ENCODE data around the gene CIAO2A. TPM values are rescaled to one million over a fixed set of nuclear protein-coding genes. Genes with fewer than 3 reads are reported as not detected.

Gene CIAO2A
- total and polyA plus RNA-seq, 4 donors: 124 to 404 (median 159) TPM

DNA sequence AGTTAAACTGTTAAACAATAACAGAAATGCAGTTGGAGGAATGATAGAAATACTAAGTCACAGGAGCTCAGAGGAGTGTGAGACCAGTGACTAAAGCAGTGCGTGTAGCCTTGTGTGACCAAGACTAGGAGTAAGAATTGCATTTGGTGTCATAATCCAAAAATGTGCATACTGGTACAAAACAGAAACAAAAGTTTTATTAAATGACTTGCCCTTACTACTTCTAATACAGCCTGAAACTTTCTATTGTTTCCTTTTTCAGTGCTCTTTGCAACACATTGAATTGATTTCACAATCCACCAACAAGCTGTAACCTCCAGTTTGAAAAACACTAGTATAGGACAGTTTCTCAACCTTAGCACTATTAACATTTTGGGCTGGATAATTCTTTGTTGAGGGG, 19.3 kb upstream of the CIAO2A start:
- 84% methylated on average over 1 of the region's 1 CpG for WGBS
- H3K27me3 ChIP-seq (ENCODE audit: control insufficient read depth in 4 of 4, insufficient read depth in 4 of 4, low read length in 3 of 4): no peaks in the 10 kb centered on the region
- H3K36me3 ChIP-seq (ENCODE audit: control insufficient read depth in 4 of 4, insufficient read depth in 3 of 4, low read depth in 1 of 4, low read length in 3 of 4): peaks cover 2 to 27% (median 21%) of the 10 kb centered on the region in 4 donors
- peak overlapping the region in 1 of 2 donors; percentile 54 for H3K27ac ChIP-seq (ENCODE audit: low read depth in 1 of 2, low read length in 2 of 2)
- H3K9me3 ChIP-seq (ENCODE audit: control insufficient read depth in 4 of 4, low read length in 3 of 4): no peaks in the 10 kb centered on the region
- DNase-seq (ENCODE audit: low spot score): no peak
- TF ChIP-seq HNF4A (conservative IDR thresholded peaks at IDR 0.05) (peak in 1 of 2 donors; percentile 33), NR2F2 (IDR thresholded peaks at IDR 0.05) (no peak), YY1 (IDR thresholded peaks at IDR 0.05) (no peak), RXRA (IDR thresholded peaks at IDR 0.05) (peak; percentile 24), SP1 (IDR thresholded peaks at IDR 0.05) (no peak)
- TF ChIP-seq, protein P1, sequence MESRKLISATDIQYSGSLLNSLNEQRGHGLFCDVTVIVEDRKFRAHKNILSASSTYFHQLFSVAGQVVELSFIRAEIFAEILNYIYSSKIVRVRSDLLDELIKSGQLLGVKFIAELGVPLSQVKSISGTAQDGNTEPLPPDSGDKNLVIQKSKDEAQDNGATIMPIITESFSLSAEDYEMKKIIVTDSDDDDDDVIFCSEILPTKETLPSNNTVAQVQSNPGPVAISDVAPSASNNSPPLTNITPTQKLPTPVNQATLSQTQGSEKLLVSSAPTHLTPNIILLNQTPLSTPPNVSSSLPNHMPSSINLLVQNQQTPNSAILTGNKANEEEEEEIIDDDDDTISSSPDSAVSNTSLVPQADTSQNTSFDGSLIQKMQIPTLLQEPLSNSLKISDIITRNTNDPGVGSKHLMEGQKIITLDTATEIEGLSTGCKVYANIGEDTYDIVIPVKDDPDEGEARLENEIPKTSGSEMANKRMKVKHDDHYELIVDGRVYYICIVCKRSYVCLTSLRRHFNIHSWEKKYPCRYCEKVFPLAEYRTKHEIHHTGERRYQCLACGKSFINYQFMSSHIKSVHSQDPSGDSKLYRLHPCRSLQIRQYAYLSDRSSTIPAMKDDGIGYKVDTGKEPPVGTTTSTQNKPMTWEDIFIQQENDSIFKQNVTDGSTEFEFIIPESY (IDR thresholded peaks at IDR 0.05): peak; percentile 17
- no peak overlapping the region for H3K9ac ChIP-seq (ENCODE audit: low read depth in 1 of 2, low read length in 2 of 2)
- peaks cover 9 to 59% (median 46%) of the 10 kb centered on the region in 4 donors for H3K4me1 ChIP-seq (ENCODE audit: control insufficient read depth in 4 of 4, insufficient read depth in 4 of 4, low read length in 3 of 4)
- H3K4me3 ChIP-seq (ENCODE audit: low read depth in 1 of 3, low read length in 3 of 3): no peak overlapping the region

DNA sequence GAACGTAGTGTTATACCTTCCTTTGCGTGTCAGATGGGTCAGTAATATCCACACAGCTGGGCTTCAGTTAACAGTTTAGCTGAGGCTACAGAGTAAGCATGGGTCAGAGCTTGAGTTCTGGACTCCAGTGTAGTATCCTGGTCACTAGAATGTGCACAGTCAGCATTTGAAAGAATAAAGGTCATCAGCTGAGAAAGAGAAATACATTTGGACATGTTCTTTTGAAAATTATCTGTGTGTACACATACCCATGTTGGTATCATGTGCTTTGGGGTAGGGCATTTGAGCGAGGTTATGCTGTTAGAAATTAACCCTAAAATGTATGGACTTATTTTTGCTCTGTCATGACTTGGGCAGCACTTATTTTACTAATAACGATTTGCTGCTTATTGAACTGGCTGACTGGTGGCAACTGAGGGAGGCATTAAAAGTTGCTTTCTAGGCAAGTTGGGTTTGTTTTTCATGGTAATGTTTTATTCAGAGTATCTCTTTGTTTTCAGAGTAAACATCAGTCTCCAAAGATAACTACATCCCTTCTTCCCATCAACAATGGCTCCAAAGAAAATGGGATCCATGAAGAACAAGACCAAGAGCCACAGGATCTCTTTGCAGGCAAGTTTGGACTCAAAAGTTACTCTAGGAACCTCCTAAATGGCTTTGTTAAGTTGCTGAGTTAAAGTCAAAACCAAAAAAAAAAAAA, 18.6 kb upstream of the CIAO2A start:
- DNase-seq (ENCODE audit: low spot score): no peak
- no peaks in the 10 kb centered on the region for H3K27me3 ChIP-seq (ENCODE audit: control insufficient read depth in 4 of 4, insufficient read depth in 4 of 4, low read length in 3 of 4)
- peaks cover 14 to 65% (median 51%) of the 10 kb centered on the region in 4 donors for H3K4me1 ChIP-seq (ENCODE audit: control insufficient read depth in 4 of 4, insufficient read depth in 4 of 4, low read length in 3 of 4)
- 26% methylated on average over 4 of the region's 4 CpGs for WGBS
- no peak for TF ChIP-seq FOXA1 (IDR thresholded peaks at IDR 0.05)
- TF ChIP-seq RXRA (IDR thresholded peaks at IDR 0.05): peak; percentile 64 to 80
- peak; percentile 28 for TF ChIP-seq NR2F2 (IDR thresholded peaks at IDR 0.05)
- TF ChIP-seq RAD21 (IDR thresholded peaks at IDR 0.05): peak in 1 of 2 donors; percentile 39
- no peak for TF ChIP-seq JUND (IDR thresholded peaks at IDR 0.05)
- no peak for TF ChIP-seq GABPA (IDR thresholded peaks at IDR 0.05 in 1 of 2, conservative IDR thresholded peaks at IDR 0.05 in 1 of 2)
- no peak for TF ChIP-seq EGR1 (IDR thresholded peaks at IDR 0.05; ENCODE audit: low read depth in 2 of 2)
- peak; percentile 64 to 84 for TF ChIP-seq HNF4A (conservative IDR thresholded peaks at IDR 0.05)
- peak; percentile 20 for TF ChIP-seq HNF4G (IDR thresholded peaks at IDR 0.05)
- TF ChIP-seq, protein P2, sequence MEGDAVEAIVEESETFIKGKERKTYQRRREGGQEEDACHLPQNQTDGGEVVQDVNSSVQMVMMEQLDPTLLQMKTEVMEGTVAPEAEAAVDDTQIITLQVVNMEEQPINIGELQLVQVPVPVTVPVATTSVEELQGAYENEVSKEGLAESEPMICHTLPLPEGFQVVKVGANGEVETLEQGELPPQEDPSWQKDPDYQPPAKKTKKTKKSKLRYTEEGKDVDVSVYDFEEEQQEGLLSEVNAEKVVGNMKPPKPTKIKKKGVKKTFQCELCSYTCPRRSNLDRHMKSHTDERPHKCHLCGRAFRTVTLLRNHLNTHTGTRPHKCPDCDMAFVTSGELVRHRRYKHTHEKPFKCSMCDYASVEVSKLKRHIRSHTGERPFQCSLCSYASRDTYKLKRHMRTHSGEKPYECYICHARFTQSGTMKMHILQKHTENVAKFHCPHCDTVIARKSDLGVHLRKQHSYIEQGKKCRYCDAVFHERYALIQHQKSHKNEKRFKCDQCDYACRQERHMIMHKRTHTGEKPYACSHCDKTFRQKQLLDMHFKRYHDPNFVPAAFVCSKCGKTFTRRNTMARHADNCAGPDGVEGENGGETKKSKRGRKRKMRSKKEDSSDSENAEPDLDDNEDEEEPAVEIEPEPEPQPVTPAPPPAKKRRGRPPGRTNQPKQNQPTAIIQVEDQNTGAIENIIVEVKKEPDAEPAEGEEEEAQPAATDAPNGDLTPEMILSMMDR (IDR thresholded peaks at IDR 0.05; ENCODE audit: low read depth, low read length, missing input control): no peak
- TF ChIP-seq, protein P3, sequence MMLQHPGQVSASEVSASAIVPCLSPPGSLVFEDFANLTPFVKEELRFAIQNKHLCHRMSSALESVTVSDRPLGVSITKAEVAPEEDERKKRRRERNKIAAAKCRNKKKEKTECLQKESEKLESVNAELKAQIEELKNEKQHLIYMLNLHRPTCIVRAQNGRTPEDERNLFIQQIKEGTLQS (IDR thresholded peaks at IDR 0.05): no peak
- TF ChIP-seq TAF1 (conservative IDR thresholded peaks at IDR 0.05): no peak
- TF ChIP-seq, protein P4, sequence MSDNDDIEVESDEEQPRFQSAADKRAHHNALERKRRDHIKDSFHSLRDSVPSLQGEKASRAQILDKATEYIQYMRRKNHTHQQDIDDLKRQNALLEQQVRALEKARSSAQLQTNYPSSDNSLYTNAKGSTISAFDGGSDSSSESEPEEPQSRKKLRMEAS (IDR thresholded peaks at IDR 0.05): no peak
- TF ChIP-seq, protein P5, sequence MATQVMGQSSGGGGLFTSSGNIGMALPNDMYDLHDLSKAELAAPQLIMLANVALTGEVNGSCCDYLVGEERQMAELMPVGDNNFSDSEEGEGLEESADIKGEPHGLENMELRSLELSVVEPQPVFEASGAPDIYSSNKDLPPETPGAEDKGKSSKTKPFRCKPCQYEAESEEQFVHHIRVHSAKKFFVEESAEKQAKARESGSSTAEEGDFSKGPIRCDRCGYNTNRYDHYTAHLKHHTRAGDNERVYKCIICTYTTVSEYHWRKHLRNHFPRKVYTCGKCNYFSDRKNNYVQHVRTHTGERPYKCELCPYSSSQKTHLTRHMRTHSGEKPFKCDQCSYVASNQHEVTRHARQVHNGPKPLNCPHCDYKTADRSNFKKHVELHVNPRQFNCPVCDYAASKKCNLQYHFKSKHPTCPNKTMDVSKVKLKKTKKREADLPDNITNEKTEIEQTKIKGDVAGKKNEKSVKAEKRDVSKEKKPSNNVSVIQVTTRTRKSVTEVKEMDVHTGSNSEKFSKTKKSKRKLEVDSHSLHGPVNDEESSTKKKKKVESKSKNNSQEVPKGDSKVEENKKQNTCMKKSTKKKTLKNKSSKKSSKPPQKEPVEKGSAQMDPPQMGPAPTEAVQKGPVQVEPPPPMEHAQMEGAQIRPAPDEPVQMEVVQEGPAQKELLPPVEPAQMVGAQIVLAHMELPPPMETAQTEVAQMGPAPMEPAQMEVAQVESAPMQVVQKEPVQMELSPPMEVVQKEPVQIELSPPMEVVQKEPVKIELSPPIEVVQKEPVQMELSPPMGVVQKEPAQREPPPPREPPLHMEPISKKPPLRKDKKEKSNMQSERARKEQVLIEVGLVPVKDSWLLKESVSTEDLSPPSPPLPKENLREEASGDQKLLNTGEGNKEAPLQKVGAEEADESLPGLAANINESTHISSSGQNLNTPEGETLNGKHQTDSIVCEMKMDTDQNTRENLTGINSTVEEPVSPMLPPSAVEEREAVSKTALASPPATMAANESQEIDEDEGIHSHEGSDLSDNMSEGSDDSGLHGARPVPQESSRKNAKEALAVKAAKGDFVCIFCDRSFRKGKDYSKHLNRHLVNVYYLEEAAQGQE (IDR thresholded peaks at IDR 0.05): no peak
- TF ChIP-seq, protein P1 (IDR thresholded peaks at IDR 0.05): peak; percentile 23
- TF ChIP-seq SP1 (IDR thresholded peaks at IDR 0.05): peak; percentile 70
- no peak for TF ChIP-seq FOXA2 (IDR thresholded peaks at IDR 0.05)
- no peak for TF ChIP-seq YY1 (IDR thresholded peaks at IDR 0.05)
- H3K27ac ChIP-seq (ENCODE audit: low read depth in 1 of 2, low read length in 2 of 2): peak overlapping the region; percentile 26 to 57
- H3K4me3 ChIP-seq (ENCODE audit: low read depth in 1 of 3, low read length in 3 of 3): no peak overlapping the region
- H3K9ac ChIP-seq (ENCODE audit: low read depth in 1 of 2, low read length in 2 of 2): no peak overlapping the region
- no peaks in the 10 kb centered on the region for H3K9me3 ChIP-seq (ENCODE audit: control insufficient read depth in 4 of 4, low read length in 3 of 4)
- H3K36me3 ChIP-seq (ENCODE audit: control insufficient read depth in 4 of 4, insufficient read depth in 3 of 4, low read depth in 1 of 4, low read length in 3 of 4): peaks cover 2 to 22% (median 18%) of the 10 kb centered on the region in 4 donors

Measured in liver (tissue), 9 donors.